Endothelial cell of umbilical vein (primary cell): ENCODE results near the gene IFITM10. TPM values are rescaled to one million over a fixed set of nuclear protein-coding genes. Genes with fewer than 3 reads are reported as not detected.

Experiments used
- BruUV-seq: library from RNA; stranded (reverse); fragments of 400-500 nt; replicated peaks from 2 replicates; lab custom pipeline; 2021; lab: Mats Ljungman, UMichigan
- CTCF ChIA-PET: fragments of 300-600, 350-600 bp; sonication (Branson Sonifier 250); formaldehyde crosslinking; loops from one replicate; lab custom pipeline; 2021; ENCODE audit warnings: antibody characterized with exemption, inconsistent platforms; lab: Charles Lee
- POLR2A ChIA-PET: fragments of 300-600, 350-600 bp; sonication (Branson Sonifier 250); formaldehyde crosslinking; loops from one replicate; lab custom pipeline; 2021; ENCODE audit warnings: antibody characterized with exemption, inconsistent platforms; lab: Charles Lee
- DNase-seq: peaks from one replicate; pipeline ENCODE4 v3.0.0-alpha.2; 2011; ENCODE audit warnings: low read depth, low spot score
- FAIRE-seq: peaks from 2 replicates; lab custom pipeline; 2011; peaks lifted over from hg19 to GRCh38; lab: Jason Lieb, UNC
- H2AFZ ChIP-seq: 2 replicates; pipeline ENCODE4 v1.6.0; 2012; ENCODE audit warnings: low read depth, low read length, control low read depth, inconsistent platforms
- H3K27ac ChIP-seq: 2 replicates; pipeline ENCODE4 v1.5.1; 2011; ENCODE audit warnings: low read depth, mild to moderate bottlenecking, control low read depth, low read length, moderate library complexity; ENCODE audit not compliant: insufficient read depth
- H3K27me3 ChIP-seq, 2 experiments: 2 replicates each; pipeline versions ENCODE4 v1.6.0 to v1.6.1; 2011; ENCODE audit warnings: low read length in 2 of 2, mixed read lengths in 1 of 2; ENCODE audit not compliant: control insufficient read depth in 2 of 2, insufficient read depth in 2 of 2
- H3K36me3 ChIP-seq, 2 experiments: 2 replicates in 1 of 2; 3 replicates in 1 of 2; pipeline ENCODE4 v1.5.1; 2011; ENCODE audit warnings: low read length in 2 of 2, mild to moderate bottlenecking in 1 of 2, moderate library complexity in 1 of 2; ENCODE audit not compliant: control insufficient read depth in 2 of 2, insufficient read depth in 2 of 2; ENCODE audit errors: extremely low read depth in 1 of 2
- H3K4me1 ChIP-seq: 3 replicates; pipeline ENCODE4 v1.5.1; 2011; ENCODE audit warnings: mild to moderate bottlenecking, low read length; ENCODE audit not compliant: control insufficient read depth, insufficient read depth; ENCODE audit errors: extremely low read depth
- H3K4me2 ChIP-seq: 2 replicates; pipeline ENCODE4 v1.6.1; 2011; ENCODE audit warnings: low read length, control low read depth, mixed read lengths; ENCODE audit not compliant: insufficient read depth
- H3K4me3 ChIP-seq, 3 experiments: fragments of 200-600 bp in 1 of 3; sonication (generic), shearing (Covaris generic) in 1 of 3; replicated peaks in 1 of 3; 2 replicates each; pipeline ENCODE4 v1.5.1; 2011 to 2016; ENCODE audit warnings: control low read depth in 3 of 3, low read length in 3 of 3, mild to moderate bottlenecking in 2 of 3, inconsistent platforms in 1 of 3, low read depth in 1 of 3, moderate library complexity in 1 of 3; ENCODE audit not compliant: insufficient read depth in 1 of 3
- H3K79me2 ChIP-seq: 2 replicates; pipeline ENCODE4 v1.6.0; 2012; ENCODE audit warnings: low read length, inconsistent platforms; ENCODE audit not compliant: control insufficient read depth, insufficient read depth
- H3K9ac ChIP-seq: replicated peaks from 2 replicates; pipeline ENCODE3; 2011; ENCODE audit warnings: low read length, control low read depth; ENCODE audit not compliant: insufficient read depth; ENCODE audit errors: extremely low read depth
- H3K9me1 ChIP-seq: replicated peaks from 3 replicates; pipeline ENCODE4 v1.6.0; 2011; ENCODE audit warnings: mild to moderate bottlenecking, low read length; ENCODE audit not compliant: control insufficient read depth, insufficient read depth; ENCODE audit errors: extremely low read depth
- H3K9me3 ChIP-seq: replicated peaks from 2 replicates; pipeline ENCODE4 v1.5.1; 2012; ENCODE audit warnings: low read length, inconsistent platforms; ENCODE audit not compliant: control insufficient read depth, insufficient read depth
- H4K20me1 ChIP-seq: replicated peaks from 2 replicates; pipeline ENCODE3; 2011; ENCODE audit warnings: mild to moderate bottlenecking, low read length; ENCODE audit not compliant: control insufficient read depth, insufficient read depth; ENCODE audit errors: extremely low read depth
- EZH2 ChIP-seq: IDR thresholded peaks from 2 replicates; pipeline ENCODE4 v1.6.1; 2012; ENCODE audit warnings: borderline replicate concordance, low read depth, mild to moderate bottlenecking, moderate library complexity, low read length, inconsistent platforms; ENCODE audit not compliant: severe bottlenecking
- FOS ChIP-seq: IDR thresholded peaks from 2 replicates; pipeline ENCODE4 v1.6.1; 2011; ENCODE audit warnings: mild to moderate bottlenecking, low read length, moderate library complexity, borderline replicate concordance; ENCODE audit not compliant: insufficient read depth
- GATA2 ChIP-seq: IDR thresholded peaks from 2 replicates; pipeline ENCODE4 v1.7.0; 2011; ENCODE audit warnings: low read depth, mild to moderate bottlenecking, moderate library complexity, mixed read lengths, low read length; ENCODE audit not compliant: insufficient read length, insufficient read depth
- JUN ChIP-seq: IDR thresholded peaks from 2 replicates; pipeline ENCODE4 v1.6.1; 2011; ENCODE audit warnings: borderline replicate concordance, low read depth; ENCODE audit not compliant: insufficient read length, insufficient read depth
- MAX ChIP-seq: IDR thresholded peaks from 2 replicates; pipeline ENCODE4 v1.6.1; 2011; ENCODE audit not compliant: insufficient read depth, insufficient read length
- MYC ChIP-seq: IDR thresholded peaks from one replicate; pipeline ENCODE4 v1.6.1; 2011; ENCODE audit warnings: mild to moderate bottlenecking, low read depth, low read length
- POLR2A ChIP-seq: IDR thresholded peaks from 2 replicates; pipeline ENCODE4 v1.6.1; 2012; ENCODE audit warnings: low read depth, mild to moderate bottlenecking, control low read depth, low read length
- POLR2AphosphoS5 ChIP-seq: IDR thresholded peaks from 2 replicates; pipeline ENCODE4 v1.6.1; 2012; ENCODE audit warnings: low read depth, mild to moderate bottlenecking, control low read depth, low read length, moderate library complexity; ENCODE audit not compliant: insufficient read depth
- dilution Hi-C: fragments of 300-500 bp; cut with MboI; formaldehyde crosslinking; loops from one replicate; pipeline ENCODE4 v1.15.0; 2019; ENCODE audit warnings: low sequenced_read_pairs; ENCODE audit not compliant: extremely low pct_ligation_motif_present
- intact Hi-C: fragments of 100-400 bp; cut with micrococcal nuclease; formaldehyde crosslinking; loops from one replicate; pipeline ENCODE4 v1.10.0; 2022
- polyA plus RNA-seq, 4 experiments: library from polyadenylated mRNA; depleted of rRNA in 3 of 4; stranded (reverse) in 3 of 4; unstranded in 1 of 4; fragments of >200 nt; gene quantifications; 2 replicates each; pipeline versions ENCODE4 v1.2.1 to v1.2.3, GENCODE V29; 2011 to 2012; ENCODE audit warnings: missing spikeins in 1 of 4
- total RNA-seq: library from RNA; stranded (reverse); gene quantifications from 2 replicates; pipeline ENCODE4 v1.2.3, GENCODE V29; 2021
- TF ChIP-seq, protein P1 (sequence below), 2 donors: IDR thresholded peaks; 1 replicate in 1 of 2; 2 replicates in 1 of 2; pipeline ENCODE4 v1.5.1; 2011; ENCODE audit warnings: low read length in 2 of 2, mild to moderate bottlenecking in 2 of 2, moderate library complexity in 2 of 2, control low read depth in 1 of 2, inconsistent platforms in 1 of 2, low read depth in 1 of 2; ENCODE audit not compliant: insufficient read depth in 1 of 2; ENCODE audit errors: extremely low read depth in 1 of 2

The IFITM10 gene
- total and polyA plus RNA-seq, 2 donors (not counting 3 experiments of a cell fraction or from before 2014, with no cell fraction given): 0.04 to 0.66 TPM

DNA sequence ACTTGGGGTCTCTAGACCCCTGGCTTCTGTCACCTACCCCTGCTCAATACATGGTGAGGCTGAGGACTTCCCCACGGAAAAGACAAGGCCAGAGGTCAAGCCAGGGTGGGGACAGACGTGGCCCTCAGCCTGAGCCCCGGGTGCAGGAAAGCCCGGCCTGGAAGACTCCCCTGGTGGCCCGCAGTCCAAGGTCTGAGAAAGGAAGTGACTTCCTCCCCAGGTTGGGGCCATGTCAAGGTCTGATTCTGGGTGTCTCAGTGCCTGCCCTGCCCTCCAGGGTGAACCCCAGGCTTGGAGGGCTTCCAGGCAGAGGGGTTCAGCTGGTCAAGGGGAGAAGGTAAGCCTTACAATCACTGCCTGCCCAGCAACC lies 9.4 kb upstream of the IFITM10 start:
- dilution Hi-C loops: no loop called here
- peaks cover 22% of the 10 kb centered on the region for H3K4me1 ChIP-seq
- no TSS peak for BruUV-seq
- H3K36me3 ChIP-seq: peaks cover 0 to 24% of the 10 kb centered on the region in 2 experiments
- H4K20me1 ChIP-seq: no peaks in the 10 kb centered on the region
- TF ChIP-seq, protein P1, sequence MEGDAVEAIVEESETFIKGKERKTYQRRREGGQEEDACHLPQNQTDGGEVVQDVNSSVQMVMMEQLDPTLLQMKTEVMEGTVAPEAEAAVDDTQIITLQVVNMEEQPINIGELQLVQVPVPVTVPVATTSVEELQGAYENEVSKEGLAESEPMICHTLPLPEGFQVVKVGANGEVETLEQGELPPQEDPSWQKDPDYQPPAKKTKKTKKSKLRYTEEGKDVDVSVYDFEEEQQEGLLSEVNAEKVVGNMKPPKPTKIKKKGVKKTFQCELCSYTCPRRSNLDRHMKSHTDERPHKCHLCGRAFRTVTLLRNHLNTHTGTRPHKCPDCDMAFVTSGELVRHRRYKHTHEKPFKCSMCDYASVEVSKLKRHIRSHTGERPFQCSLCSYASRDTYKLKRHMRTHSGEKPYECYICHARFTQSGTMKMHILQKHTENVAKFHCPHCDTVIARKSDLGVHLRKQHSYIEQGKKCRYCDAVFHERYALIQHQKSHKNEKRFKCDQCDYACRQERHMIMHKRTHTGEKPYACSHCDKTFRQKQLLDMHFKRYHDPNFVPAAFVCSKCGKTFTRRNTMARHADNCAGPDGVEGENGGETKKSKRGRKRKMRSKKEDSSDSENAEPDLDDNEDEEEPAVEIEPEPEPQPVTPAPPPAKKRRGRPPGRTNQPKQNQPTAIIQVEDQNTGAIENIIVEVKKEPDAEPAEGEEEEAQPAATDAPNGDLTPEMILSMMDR (IDR thresholded peaks at IDR 0.05; ENCODE audit: extremely low read depth in 1 of 2, insufficient read depth in 1 of 2, low read depth in 1 of 2, low read length in 2 of 2): no peak
- no peak for TF ChIP-seq GATA2
- TF ChIP-seq POLR2AphosphoS5: no peak
- TF ChIP-seq MYC: no peak
- no peak for TF ChIP-seq POLR2A
- ChIA-PET POLR2A (no interaction called here), CTCF (interaction anchor here (2.2 kb wide), 1 partner anchor 66 kb away, joined by 5 read pairs; no protein-coding TSS in a partner anchor)
- DNase-seq (no peak), FAIRE-seq (no peak)
- no peak overlapping the region for H3K27ac ChIP-seq
- H3K4me2 ChIP-seq: no peak overlapping the region
- peaks cover 9% of the 10 kb centered on the region for H3K79me2 ChIP-seq
- H3K9me3 ChIP-seq: no peaks in the 10 kb centered on the region
- no peaks in the 10 kb centered on the region for H3K27me3 ChIP-seq
- intact Hi-C loops: loop anchor here (5.0 kb wide), 1 partner anchor 68 kb away; no protein-coding TSS in a partner anchor
- H3K9ac ChIP-seq: no peak overlapping the region
- no peaks in the 10 kb centered on the region for H3K9me1 ChIP-seq
- no peak overlapping the region for H2AFZ ChIP-seq
- no peak overlapping the region for H3K4me3 ChIP-seq

DNA sequence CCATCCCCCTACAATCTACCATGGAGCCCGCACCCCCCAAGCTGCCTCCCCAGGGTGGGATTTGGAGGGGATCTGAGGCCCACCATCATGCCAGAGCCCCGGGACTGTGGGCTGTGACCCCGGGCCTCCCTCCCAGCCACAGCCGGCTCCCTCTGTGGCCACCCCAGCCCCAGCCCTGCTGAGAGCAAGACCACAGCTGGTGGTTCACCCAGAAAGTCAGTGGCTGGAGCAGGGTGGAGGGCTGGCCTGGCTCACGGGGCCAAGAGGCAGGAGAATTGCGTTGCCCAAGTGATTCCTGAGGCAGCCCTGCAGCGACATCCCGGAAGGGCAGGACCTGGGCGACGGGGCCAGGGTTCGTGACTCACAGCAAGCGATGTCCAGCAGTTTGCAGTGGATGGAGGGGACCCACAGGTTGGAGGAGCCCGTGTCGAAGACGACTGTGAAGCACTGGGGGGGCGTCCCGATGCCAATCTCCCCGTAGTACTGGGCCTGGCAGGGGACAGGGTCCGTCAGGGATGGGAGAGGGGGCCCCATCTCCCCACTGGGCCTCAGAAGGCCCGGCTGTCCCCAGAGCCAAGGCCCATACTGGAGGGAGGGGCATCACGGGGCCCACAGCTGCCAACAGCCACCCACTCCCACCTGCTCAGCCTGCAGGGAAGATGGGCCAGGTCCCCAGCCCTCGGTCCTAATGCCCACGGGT lies 8.9 kb upstream of the IFITM10 start:
- H4K20me1 ChIP-seq: no peaks in the 10 kb centered on the region
- H3K27ac ChIP-seq: no peak overlapping the region
- no peak overlapping the region for H3K4me3 ChIP-seq
- DNase-seq (no peak), FAIRE-seq (no peak)
- dilution Hi-C loops (no loop called here), intact Hi-C loops (no loop called here)
- H3K9me3 ChIP-seq: no peaks in the 10 kb centered on the region
- H3K79me2 ChIP-seq: peaks cover 9% of the 10 kb centered on the region
- H2AFZ ChIP-seq: no peak overlapping the region
- H3K9ac ChIP-seq: no peak overlapping the region
- H3K36me3 ChIP-seq: peaks cover 0 to 28% of the 10 kb centered on the region in 2 experiments
- ChIA-PET POLR2A (no interaction called here), CTCF (interaction anchor here (2.2 kb wide), 1 partner anchor 65 kb away, joined by 5 read pairs; no protein-coding TSS in a partner anchor)
- no TSS peak for BruUV-seq
- peaks cover 20% of the 10 kb centered on the region for H3K4me1 ChIP-seq
- no peaks in the 10 kb centered on the region for H3K9me1 ChIP-seq
- H3K27me3 ChIP-seq: no peaks in the 10 kb centered on the region
- H3K4me2 ChIP-seq: no peak overlapping the region
- TF ChIP-seq EZH2: no peak
- no peak for TF ChIP-seq GATA2
- TF ChIP-seq, protein P1 (IDR thresholded peaks at IDR 0.05; ENCODE audit: extremely low read depth in 1 of 2, insufficient read depth in 1 of 2, low read depth in 1 of 2, low read length in 2 of 2): no peak
- TF ChIP-seq POLR2AphosphoS5: no peak
- TF ChIP-seq MAX: no peak
- TF ChIP-seq POLR2A: no peak
- no peak for TF ChIP-seq MYC
- no peak for TF ChIP-seq JUN
- TF ChIP-seq FOS: no peak
